Kidney (tissue), 14 donors: ENCODE results near the gene PDE4D. TPM values are rescaled to one million over a fixed set of nuclear protein-coding genes. Genes with fewer than 3 reads are reported as not detected.

Experiments used
- DNase-seq, 5 donors: peaks; one replicate each; pipeline ENCODE4 v3.0.0-alpha.2; 2013 to 2020
- FAIRE-seq: peaks from 2 replicates; lab custom pipeline; 2012; peaks lifted over from hg19 to GRCh38; lab: Jason Lieb, UNC
- H3K27ac ChIP-seq, 2 donors: one replicate each; pipeline ENCODE4 v1.7.0; 2013; ENCODE audit warnings: low read depth in 2 of 2, low read length in 2 of 2, inconsistent platforms in 1 of 2
- H3K27me3 ChIP-seq: one replicate; pipeline ENCODE4 v1.7.1; 2013; ENCODE audit warnings: low read length, inconsistent platforms; ENCODE audit not compliant: control insufficient read depth, insufficient read depth
- H3K36me3 ChIP-seq, 3 donors: one replicate each; pipeline versions ENCODE4 v1.7.0 to v1.7.1; 2013; ENCODE audit warnings: low read length in 3 of 3, control low read depth in 1 of 3, inconsistent platforms in 1 of 3; ENCODE audit not compliant: insufficient read depth in 3 of 3, control insufficient read depth in 2 of 3
- H3K4me1 ChIP-seq, 3 donors: one replicate each; pipeline versions ENCODE4 v1.7.0 to v1.7.1; 2013; ENCODE audit warnings: low read length in 3 of 3, inconsistent platforms in 1 of 3, low read depth in 1 of 3; ENCODE audit not compliant: control insufficient read depth in 2 of 3, insufficient read depth in 2 of 3
- H3K4me3 ChIP-seq, 3 donors: one replicate each; pipeline versions ENCODE4 v1.7.0 to v1.8.1; 2013; ENCODE audit warnings: low read length in 3 of 3, control low read depth in 1 of 3, inconsistent platforms in 1 of 3
- H3K9ac ChIP-seq, 3 donors: one replicate each; pipeline versions ENCODE4 v1.7.0 to v1.7.1; 2013; ENCODE audit warnings: low read length in 3 of 3, control low read depth in 1 of 3, inconsistent platforms in 1 of 3
- H3K9me3 ChIP-seq, 3 donors: one replicate each; pipeline versions ENCODE4 v1.7.0 to v1.7.1; 2013; ENCODE audit warnings: low read length in 3 of 3, control low read depth in 1 of 3, inconsistent platforms in 1 of 3; ENCODE audit not compliant: control insufficient read depth in 2 of 3, insufficient read depth in 1 of 3
- intact Hi-C: fragments of 100-400 bp; cut with DNase I; formaldehyde crosslinking; loops from one replicate; pipeline ENCODE4 v1.11.1; 2022
- polyA plus RNA-seq: library from polyadenylated mRNA; stranded (reverse); fragments of 350-450 nt; fragmentation: Illumina TruSeq; extraction: RNeasy Lipid Tissue Mini Kit (QIAGEN cat#74804); gene quantifications from one replicate; pipeline ENCODE4 v1.2.3, GENCODE V29; 2014; ENCODE audit warnings: low read depth, low replicate concordance; ENCODE audit not compliant: insufficient read depth
- total RNA-seq: library from RNA; stranded (reverse); fragmentation: NEBNext Ultra II Directional; extraction: Animal tissue kit (Norgen Biotek cat#: 25700); gene quantifications from one replicate; pipeline ENCODE4 v1.2.1, GENCODE V29; 2021
- TF ChIP-seq, protein P1 (sequence below): IDR thresholded peaks from 3 replicates; pipeline ENCODE4 v1.5.1; 2012; ENCODE audit warnings: mild to moderate bottlenecking, moderate library complexity, borderline replicate concordance; ENCODE audit not compliant: insufficient read depth; ENCODE audit errors: extremely low read depth
- donor health status: control.
- donor health status: control.
- donor health status: control.
- donor health status: control.
- donor health status: control.
- donor health status: DM: yes; HTN: yes; CAD: no.
- donor health status: Normal renal cell carcinoma (clear cell type).

Gene PDE4D
- total and polyA plus RNA-seq, 2 donors from 2014 or later, result 9.2 to 78.9 TPM

DNA sequence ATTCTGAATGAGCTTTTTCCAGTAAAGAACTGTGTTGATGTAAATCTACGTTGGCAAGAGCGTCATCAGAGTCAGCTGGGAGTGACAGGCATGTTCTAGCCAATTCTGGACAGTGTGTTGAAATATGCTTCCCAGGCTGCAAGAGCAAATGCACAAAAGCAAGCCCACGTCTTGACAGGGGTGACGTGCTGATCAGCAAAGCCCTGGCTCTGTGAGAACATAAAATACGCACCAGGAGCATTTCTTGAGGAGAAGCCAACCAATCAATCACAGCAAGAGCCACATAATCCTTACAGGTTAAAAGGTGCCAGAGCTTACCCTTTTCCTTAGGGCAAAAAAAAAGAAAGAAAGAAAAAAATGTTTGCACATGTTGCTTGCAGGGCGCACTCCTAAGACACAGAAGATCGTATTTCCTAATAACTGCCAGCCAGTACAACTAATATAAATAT lies 148.1 kb downstream of the PDE4D start:
- FAIRE-seq (no peak), DNase-seq (peak in 1 of 5 donors; percentile 24)
- intact Hi-C loops, result no loop called here

DNA sequence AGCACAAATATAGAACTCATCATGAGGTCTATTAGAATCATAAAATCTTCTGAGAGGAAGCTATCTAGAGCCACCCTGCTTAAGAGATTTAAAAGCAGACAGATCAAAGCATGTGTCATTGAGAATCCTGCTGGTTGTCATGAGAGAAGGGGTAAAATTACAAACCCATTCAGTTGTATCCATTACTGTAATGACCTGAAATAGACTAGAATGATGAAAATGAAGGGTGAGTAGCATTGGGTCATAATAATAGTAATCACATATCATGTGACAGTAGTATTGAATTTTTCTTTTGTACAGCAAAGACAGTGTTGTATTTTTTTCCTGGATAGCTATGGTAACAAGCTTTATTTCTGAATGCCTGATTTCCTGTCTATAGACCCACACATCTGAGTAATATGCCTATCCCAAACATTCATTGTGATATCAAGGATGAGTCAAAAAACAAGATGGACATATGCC lies 149.0 kb downstream of the PDE4D start:
- Histone ChIP-seq H3K4me3 (no peak overlapping the region), H3K36me3 (no peaks in the 10 kb centered on the region), H3K27ac (no peak overlapping the region), H3K27me3 (no peaks in the 10 kb centered on the region), H3K9ac (no peak overlapping the region), H3K4me1 (peaks cover 0 to 6% (median 0%) of the 10 kb centered on the region in 3 donors), H3K9me3 (no peaks in the 10 kb centered on the region)
- DNase-seq, result no peak
- no peak for FAIRE-seq
- TF ChIP-seq, protein P1, sequence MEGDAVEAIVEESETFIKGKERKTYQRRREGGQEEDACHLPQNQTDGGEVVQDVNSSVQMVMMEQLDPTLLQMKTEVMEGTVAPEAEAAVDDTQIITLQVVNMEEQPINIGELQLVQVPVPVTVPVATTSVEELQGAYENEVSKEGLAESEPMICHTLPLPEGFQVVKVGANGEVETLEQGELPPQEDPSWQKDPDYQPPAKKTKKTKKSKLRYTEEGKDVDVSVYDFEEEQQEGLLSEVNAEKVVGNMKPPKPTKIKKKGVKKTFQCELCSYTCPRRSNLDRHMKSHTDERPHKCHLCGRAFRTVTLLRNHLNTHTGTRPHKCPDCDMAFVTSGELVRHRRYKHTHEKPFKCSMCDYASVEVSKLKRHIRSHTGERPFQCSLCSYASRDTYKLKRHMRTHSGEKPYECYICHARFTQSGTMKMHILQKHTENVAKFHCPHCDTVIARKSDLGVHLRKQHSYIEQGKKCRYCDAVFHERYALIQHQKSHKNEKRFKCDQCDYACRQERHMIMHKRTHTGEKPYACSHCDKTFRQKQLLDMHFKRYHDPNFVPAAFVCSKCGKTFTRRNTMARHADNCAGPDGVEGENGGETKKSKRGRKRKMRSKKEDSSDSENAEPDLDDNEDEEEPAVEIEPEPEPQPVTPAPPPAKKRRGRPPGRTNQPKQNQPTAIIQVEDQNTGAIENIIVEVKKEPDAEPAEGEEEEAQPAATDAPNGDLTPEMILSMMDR, result no peak
- intact Hi-C loops, result no loop called here

More for the DNA sequence above, 148.1 kb downstream of the PDE4D start:
- TF ChIP-seq, protein P1, result no peak
- peaks cover 0 to 6% (median 0%) of the 10 kb centered on the region in 3 donors for H3K4me1 ChIP-seq
- H3K36me3 ChIP-seq, result no peaks in the 10 kb centered on the region
- no peaks in the 10 kb centered on the region for H3K9me3 ChIP-seq
- H3K9ac ChIP-seq, result no peak overlapping the region
- no peaks in the 10 kb centered on the region for H3K27me3 ChIP-seq
- peak overlapping the region in 1 of 3 donors; percentile 12 for H3K4me3 ChIP-seq
- H3K27ac ChIP-seq, result no peak overlapping the region

DNA sequence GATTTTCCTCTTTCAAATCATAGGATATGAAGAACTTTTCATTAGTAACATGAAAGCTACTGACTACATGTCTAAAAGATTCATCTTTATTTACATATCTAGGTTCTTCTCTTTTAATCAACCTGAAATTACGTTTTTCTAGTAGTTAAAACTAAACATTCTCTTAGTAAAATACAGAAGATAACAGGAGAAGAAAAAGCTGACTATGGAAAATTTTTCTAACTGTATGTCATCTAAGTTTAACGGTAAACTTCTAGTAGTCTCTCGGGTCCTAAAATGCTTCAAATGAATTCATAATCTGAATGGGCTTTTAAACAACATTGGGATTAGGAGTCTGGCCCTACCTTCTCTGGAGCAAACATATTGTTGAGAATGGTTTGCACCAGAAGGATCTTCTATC lies 151.9 kb downstream of the PDE4D start:
- no peaks in the 10 kb centered on the region for H3K9me3 ChIP-seq
- no peaks in the 10 kb centered on the region for H3K36me3 ChIP-seq
- peaks cover 0 to 6% (median 0%) of the 10 kb centered on the region in 3 donors for H3K4me1 ChIP-seq
- DNase-seq (no peak), FAIRE-seq (no peak)
- TF ChIP-seq, protein P1, result no peak
- intact Hi-C loops, result no loop called here
- no peaks in the 10 kb centered on the region for H3K27me3 ChIP-seq
- H3K27ac ChIP-seq, result no peak overlapping the region
- no peak overlapping the region for H3K9ac ChIP-seq
- no peak overlapping the region for H3K4me3 ChIP-seq

DNA sequence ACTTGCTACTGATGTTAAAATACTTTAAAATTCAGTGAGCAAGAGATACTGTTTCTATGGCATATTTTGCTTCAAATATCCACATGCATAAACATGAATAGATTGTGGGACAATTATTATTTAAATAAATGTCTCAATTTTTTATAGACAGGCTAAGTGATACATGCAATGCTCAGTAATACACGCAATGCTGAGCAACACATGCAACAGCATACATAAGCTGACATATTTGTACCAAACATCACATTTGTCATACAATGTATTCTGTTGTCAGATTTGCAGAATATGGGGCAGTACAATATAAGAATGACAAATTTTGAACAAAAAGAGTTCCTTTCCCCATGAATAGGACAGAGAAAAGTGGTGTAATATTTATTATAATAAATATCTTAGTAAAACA lies 155.5 kb downstream of the PDE4D start:
- Histone ChIP-seq H3K27ac (no peak overlapping the region), H3K36me3 (no peaks in the 10 kb centered on the region), H3K9ac (no peak overlapping the region), H3K4me3 (no peak overlapping the region), H3K27me3 (no peaks in the 10 kb centered on the region), H3K9me3 (no peaks in the 10 kb centered on the region), H3K4me1 (no peaks in the 10 kb centered on the region)
- DNase-seq (no peak), FAIRE-seq (no peak)
- intact Hi-C loops, result no loop called here
- TF ChIP-seq, protein P1, result no peak
